KOPT-K1 (cell line): ENCODE results near the gene FAM219A.
"Not testable (repeated sequence)": the region's sequence is repeated elsewhere in the genome, so short reads cannot be mapped to it uniquely, and the experiment has no call there.

Experiments used
- H3K27ac ChIP-seq: fragments of 200-600 bp; sonication (generic); 2 replicates; pipeline ENCODE4 v1.5.1; 2016; ENCODE audit warnings: antibody characterized with exemption, mild to moderate bottlenecking, low read depth, low read length; ENCODE audit not compliant: poor library complexity, severe bottlenecking
- H3K36me3 ChIP-seq: fragments of 200-600 bp; sonication (generic); 2 replicates; pipeline ENCODE4 v1.5.1; 2017; ENCODE audit warnings: antibody characterized with exemption, mild to moderate bottlenecking, low read length, moderate library complexity; ENCODE audit not compliant: insufficient read depth
- H3K9me3 ChIP-seq: fragments of 200-600 bp; sonication (generic); 2 replicates; pipeline ENCODE4 v1.5.1; 2017; ENCODE audit warnings: antibody characterized with exemption, low read length, mild to moderate bottlenecking; ENCODE audit not compliant: insufficient read depth, poor library complexity, severe bottlenecking

Gene FAM219A

GRCh38 chr9:34493972-34494535, 35.7 kb upstream of the FAM219A start:
- Histone ChIP-seq H3K9me3 (no peaks in the 10 kb centered on the region), H3K36me3 (no peaks in the 10 kb centered on the region), H3K27ac (no peak overlapping the region)

- H3K36me3 ChIP-seq, result no peaks in the 10 kb centered on the region
- H3K9me3 ChIP-seq, result no peaks in the 10 kb centered on the region
- no peak overlapping the region for H3K27ac ChIP-seq
Measured at GRCh38 chr9:34492051-34492450, 33.7 kb upstream of the FAM219A start.

GRCh38 chr9:34491596-34491995, 33.2 kb upstream of the FAM219A start:
- Histone ChIP-seq H3K9me3 (no peaks in the 10 kb centered on the region), H3K36me3 (no peaks in the 10 kb centered on the region), H3K27ac (no peak overlapping the region)

- H3K9me3 ChIP-seq, result no peaks in the 10 kb centered on the region
Measured at GRCh38 chr9:34490760-34491159, 32.4 kb upstream of the FAM219A start.

GRCh38 chr9:34490360-34490759, 32.0 kb upstream of the FAM219A start:
- Histone ChIP-seq H3K27ac (no peak overlapping the region), H3K36me3 (no peaks in the 10 kb centered on the region), H3K9me3 (no peaks in the 10 kb centered on the region)

More at GRCh38 chr9:34490760-34491159, 32.4 kb upstream of the FAM219A start:
- H3K27ac ChIP-seq, result no peak overlapping the region
- no peaks in the 10 kb centered on the region for H3K36me3 ChIP-seq

GRCh38 chr9:34486572-34486971, 28.2 kb upstream of the FAM219A start:
- H3K9me3 ChIP-seq, result no peaks in the 10 kb centered on the region
- H3K36me3 ChIP-seq, result no peaks in the 10 kb centered on the region
- no peak overlapping the region for H3K27ac ChIP-seq

GRCh38 chr9:34485822-34486221, 27.5 kb upstream of the FAM219A start:
- Histone ChIP-seq H3K27ac (no peak overlapping the region), H3K36me3 (no peaks in the 10 kb centered on the region)

GRCh38 chr9:34484678-34485077, 26.3 kb upstream of the FAM219A start:
- no peaks in the 10 kb centered on the region for H3K9me3 ChIP-seq
- no peaks in the 10 kb centered on the region for H3K36me3 ChIP-seq
- no peak overlapping the region for H3K27ac ChIP-seq

More at GRCh38 chr9:34485822-34486221, 27.5 kb upstream of the FAM219A start:
- H3K9me3 ChIP-seq, result no peaks in the 10 kb centered on the region

- not testable (repeated sequence) for H3K9me3 ChIP-seq, H3K36me3 ChIP-seq, H3K27ac ChIP-seq
Measured at GRCh38 chr9:34482746-34483145, 24.4 kb upstream of the FAM219A start.

- H3K36me3 ChIP-seq, H3K9me3 ChIP-seq, H3K27ac ChIP-seq: not testable (repeated sequence)
Measured at GRCh38 chr9:34481620-34482019, 23.2 kb upstream of the FAM219A start.

- Histone ChIP-seq H3K36me3 (no peaks in the 10 kb centered on the region), H3K9me3 (no peaks in the 10 kb centered on the region), H3K27ac (no peak overlapping the region)
Measured at GRCh38 chr9:34479431-34479866, 21.1 kb upstream of the FAM219A start.

GRCh38 chr9:34477541-34477940, 19.2 kb upstream of the FAM219A start:
- Histone ChIP-seq H3K9me3 (no peaks in the 10 kb centered on the region), H3K36me3 (no peaks in the 10 kb centered on the region), H3K27ac (no peak overlapping the region)

- Histone ChIP-seq H3K27ac (no peak overlapping the region), H3K36me3 (no peaks in the 10 kb centered on the region), H3K9me3 (no peaks in the 10 kb centered on the region)
Measured at GRCh38 chr9:34475097-34475496, 16.7 kb upstream of the FAM219A start.

- H3K36me3 ChIP-seq, result no peaks in the 10 kb centered on the region
- no peaks in the 10 kb centered on the region for H3K9me3 ChIP-seq
- no peak overlapping the region for H3K27ac ChIP-seq
Measured at GRCh38 chr9:34465468-34465867, 7.1 kb upstream of the FAM219A start.

GRCh38 chr9:34464571-34464970, 6.2 kb upstream of the FAM219A start:
- Histone ChIP-seq H3K36me3 (no peaks in the 10 kb centered on the region), H3K9me3 (no peaks in the 10 kb centered on the region), H3K27ac (no peak overlapping the region)

- Histone ChIP-seq H3K36me3 (no peaks in the 10 kb centered on the region), H3K9me3 (no peaks in the 10 kb centered on the region), H3K27ac (no peak overlapping the region)
Measured at GRCh38 chr9:34463901-34464232, 5.5 kb upstream of the FAM219A start.
